CD4-positive, alpha-beta T cell (primary cell): Measurements from ENCODE around the gene LRRK1. TPM values are rescaled to one million over a fixed set of nuclear protein-coding genes. Genes with fewer than 3 reads are reported as not detected.

Experiments used
- ATAC-seq: fragments of 200-7000 bp; cut with Tn5 transposase; one replicate; pipeline ENCODE4 v1.10.0; 2022; ENCODE audit warnings: mild to moderate bottlenecking; ENCODE audit not compliant: poor library complexity
- CTCF ChIA-PET: fragments of 350-600 bp; sonication (Branson Sonifier 250); formaldehyde crosslinking; loops from one replicate; lab custom pipeline; 2021; ENCODE audit warnings: antibody characterized with exemption, inconsistent platforms; lab: Charles Lee
- POLR2A ChIA-PET: fragments of 350-600 bp; sonication (Branson Sonifier 250); formaldehyde crosslinking; loops from one replicate; lab custom pipeline; 2021; ENCODE audit warnings: antibody characterized with exemption, inconsistent platforms; lab: Charles Lee
- DNase-seq, 14 experiments: peaks; one replicate each; pipeline ENCODE4 v3.0.0-alpha.2; 2013 to 2020; ENCODE audit warnings: mixed read lengths in 2 of 14
- H3K27ac ChIP-seq, 2 donors: one replicate each; pipeline versions ENCODE4 v1.5.1 to v1.7.0; 2013; ENCODE audit warnings: low read length in 2 of 2, low read depth in 1 of 2, mild to moderate bottlenecking in 1 of 2
- H3K27me3 ChIP-seq, 2 experiments: 1 replicate in 1 of 2; 2 replicates in 1 of 2; pipeline versions ENCODE4 v1.6.1 to v1.7.0; 2013; ENCODE audit warnings: low read length in 2 of 2, control low read depth in 1 of 2, mild to moderate bottlenecking in 1 of 2, moderate library complexity in 1 of 2; ENCODE audit not compliant: insufficient read depth in 2 of 2, control insufficient read depth in 1 of 2
- H3K36me3 ChIP-seq: one replicate; pipeline ENCODE4 v1.6.1; 2013; ENCODE audit warnings: low read length, control low read depth; ENCODE audit not compliant: insufficient read depth
- H3K4me1 ChIP-seq: one replicate; pipeline ENCODE4 v1.6.1; 2013; ENCODE audit warnings: low read length, control low read depth; ENCODE audit not compliant: insufficient read depth
- H3K4me3 ChIP-seq: one replicate; pipeline ENCODE4 v1.5.1; 2013; ENCODE audit warnings: mild to moderate bottlenecking, low read length, moderate library complexity
- H3K9me3 ChIP-seq, 2 experiments: 1 replicate in 1 of 2; 2 replicates in 1 of 2; pipeline versions ENCODE4 v1.6.1 to v1.7.0; 2013; ENCODE audit warnings: low read length in 2 of 2, mild to moderate bottlenecking in 2 of 2, control low read depth in 1 of 2, moderate library complexity in 1 of 2; ENCODE audit not compliant: control insufficient read depth in 1 of 2, insufficient read depth in 1 of 2
- H3K27ac Mint-ChIP-seq: one replicate; pipeline ENCODE4 v1.8.0; 2020; ENCODE audit warnings: mixed read lengths
- H3K27me3 Mint-ChIP-seq: one replicate; pipeline ENCODE4 v1.8.0; 2021; ENCODE audit warnings: mixed read lengths
- H3K36me3 Mint-ChIP-seq: one replicate; pipeline ENCODE4 v1.8.0; 2021; ENCODE audit warnings: low read depth, mixed read lengths
- H3K4me1 Mint-ChIP-seq: one replicate; pipeline ENCODE4 v1.8.0; 2021; ENCODE audit warnings: low read depth, mixed read lengths
- H3K4me3 Mint-ChIP-seq: one replicate; pipeline ENCODE4 v1.8.0; 2020; ENCODE audit warnings: mild to moderate bottlenecking, mixed read lengths
- H3K9me3 Mint-ChIP-seq: one replicate; pipeline ENCODE4 v1.8.0; 2020; ENCODE audit warnings: mixed read lengths
- CTCF ChIP-seq: fragments of 200-600 bp; IDR thresholded peaks from one replicate; pipeline ENCODE4 v1.8.0; 2022; ENCODE audit warnings: antibody characterized with exemption, mild to moderate bottlenecking
- intact Hi-C, 2 experiments: fragments of 100-400 bp; cut with DNase I in 1 of 2; cut with micrococcal nuclease in 1 of 2; formaldehyde crosslinking; loops; one replicate each; pipeline versions ENCODE4 v1.15.1 to v1.9.0; 2023 to 2025; cut with DNase I, micrococcal nuclease
- total RNA-seq, 174 experiments: library from RNA in 2 of 174; stranded (reverse) in 2 of 174; gene quantifications; one replicate each; pipeline ENCODE4 v1.2.3 and lab custom pipeline; 2021 to 2026

Gene LRRK1
- total RNA-seq, 2 experiments from 2014 or later, result 0.60 to 0.73 TPM

DNA sequence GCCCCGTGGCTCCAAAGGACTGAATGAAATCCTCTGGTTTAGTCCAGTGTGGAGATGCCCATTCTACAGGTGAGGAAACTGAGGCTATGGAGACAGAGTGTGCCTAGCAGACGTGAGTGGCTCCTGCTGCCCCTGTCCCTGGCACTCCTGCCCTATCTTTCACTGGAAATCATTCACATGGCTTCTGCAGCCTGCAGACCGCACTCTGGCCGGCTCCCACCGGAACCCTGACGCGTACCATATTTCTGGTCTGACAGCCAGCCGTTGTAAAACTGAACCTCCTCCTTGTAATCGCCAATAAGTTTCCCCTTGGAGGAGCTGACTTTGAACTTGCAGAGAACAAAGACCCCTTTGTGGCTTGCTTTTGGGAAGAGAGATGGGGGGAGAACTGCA lies 196.2 kb downstream of the LRRK1 start:
- POLR2A ChIA-PET, result no interaction called here

GRCh38 chr15:101115786-101116680 lies 196.9 kb downstream of the LRRK1 start:
- H3K27ac Mint-ChIP-seq, result no peak overlapping the region
- H3K36me3 Mint-ChIP-seq, result no peaks in the 10 kb centered on the region
- no peaks in the 10 kb centered on the region for H3K4me1 Mint-ChIP-seq
- no peak overlapping the region for H3K4me3 Mint-ChIP-seq
- DNase-seq, result no peak
- no peak for ATAC-seq
- intact Hi-C loops, result no loop called here
- H3K9me3 ChIP-seq, result peaks cover 0 to 3% of the 10 kb centered on the region in 2 experiments
- H3K4me1 ChIP-seq, result peaks cover 4% of the 10 kb centered on the region
- no peak for TF ChIP-seq CTCF
- POLR2A ChIA-PET, result no interaction called here
- no peaks in the 10 kb centered on the region for H3K27me3 Mint-ChIP-seq
- CTCF ChIA-PET, result no interaction called here
- H3K27me3 ChIP-seq, result no peaks in the 10 kb centered on the region
- no peaks in the 10 kb centered on the region for H3K36me3 ChIP-seq
- H3K9me3 Mint-ChIP-seq, result no peaks in the 10 kb centered on the region
- H3K4me3 ChIP-seq, result no peak overlapping the region
- no peak overlapping the region for H3K27ac ChIP-seq

More for the DNA sequence above, 196.2 kb downstream of the LRRK1 start:
- CTCF ChIA-PET, result no interaction called here
- H3K4me3 ChIP-seq, result no peak overlapping the region
- Mint-ChIP-seq H3K36me3 (no peaks in the 10 kb centered on the region), H3K27ac (no peak overlapping the region), H3K4me3 (no peak overlapping the region), H3K27me3 (no peaks in the 10 kb centered on the region), H3K4me1 (no peaks in the 10 kb centered on the region), H3K9me3 (no peaks in the 10 kb centered on the region)
- ATAC-seq (no peak), DNase-seq (no peak)
- no peaks in the 10 kb centered on the region for H3K27me3 ChIP-seq
- H3K4me1 ChIP-seq, result no peaks in the 10 kb centered on the region
- intact Hi-C loops, result no loop called here
- H3K27ac ChIP-seq, result no peak overlapping the region
- TF ChIP-seq CTCF, result no peak
- no peaks in the 10 kb centered on the region for H3K36me3 ChIP-seq
- H3K9me3 ChIP-seq, result peaks cover 0 to 3% of the 10 kb centered on the region in 2 experiments

DNA sequence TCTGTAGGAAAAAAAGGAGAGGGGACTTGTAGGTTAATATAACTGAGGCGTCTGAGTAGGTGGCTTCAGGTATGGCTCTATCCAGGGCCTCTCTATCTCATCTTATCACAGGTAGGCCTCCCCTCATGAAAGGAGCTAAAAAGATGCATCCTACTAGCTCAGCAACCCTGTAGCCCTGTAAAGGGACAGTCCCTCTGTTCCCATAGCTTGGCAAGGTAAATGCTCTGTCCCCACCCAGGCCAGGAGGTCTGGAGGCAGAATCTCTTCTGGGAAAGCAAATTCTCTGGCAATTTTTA lies 197.5 kb downstream of the LRRK1 start:
- H3K9me3 Mint-ChIP-seq, result no peaks in the 10 kb centered on the region
- no peak for TF ChIP-seq CTCF
- ATAC-seq, result no peak
- Histone ChIP-seq H3K27me3 (no peaks in the 10 kb centered on the region), H3K36me3 (no peaks in the 10 kb centered on the region), H3K9me3 (peaks cover 0 to 3% of the 10 kb centered on the region in 2 experiments), H3K27ac (no peak overlapping the region), H3K4me3 (no peak overlapping the region), H3K4me1 (peaks cover 10% of the 10 kb centered on the region)
- no peak overlapping the region for H3K4me3 Mint-ChIP-seq
- POLR2A ChIA-PET, result no interaction called here
- CTCF ChIA-PET, result no interaction called here
- intact Hi-C loops, result no loop called here
- DNase-seq, result no peak
- H3K27ac Mint-ChIP-seq, result no peak overlapping the region
- peaks cover 2% of the 10 kb centered on the region for H3K4me1 Mint-ChIP-seq
- no peaks in the 10 kb centered on the region for H3K36me3 Mint-ChIP-seq
- no peaks in the 10 kb centered on the region for H3K27me3 Mint-ChIP-seq
